HK-2 (cell line): ENCODE data around the gene TTLL9.

Experiments
- DNase-seq: peaks from one replicate; pipeline ENCODE4 v3.0.0-alpha.2; 2018; ENCODE audit not compliant: unreplicated experiment

Gene TTLL9

GRCh38 chr20:31859266-31859997, 11.0 kb upstream of the TTLL9 start:
- no peak for DNase-seq

DNA sequence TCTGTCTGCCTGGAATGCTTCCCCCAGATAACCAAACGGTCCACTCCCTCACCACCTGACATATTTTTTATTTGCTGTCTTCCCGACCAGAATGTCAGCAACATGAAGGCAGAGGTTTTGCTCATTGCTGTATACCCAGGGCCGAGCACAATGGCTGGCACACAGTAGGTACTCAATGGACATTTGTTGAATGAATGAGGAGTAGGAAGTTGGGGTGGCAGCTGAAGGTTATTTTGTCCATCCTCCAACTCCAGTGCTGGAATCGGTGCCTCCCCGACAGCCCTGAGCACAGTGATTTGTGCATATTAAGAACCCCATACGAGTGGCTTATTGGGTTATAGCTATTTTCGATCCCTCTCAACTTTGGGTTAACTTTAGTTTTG, 10.4 kb upstream of the TTLL9 start:
- no peak for DNase-seq

- peak; percentile 58 for DNase-seq
Observed at GRCh38 chr20:31860390-31861134, 9.9 kb upstream of the TTLL9 start.

- DNase-seq, result no peak
Observed at GRCh38 chr20:31861135-31861384, 9.4 kb upstream of the TTLL9 start.

GRCh38 chr20:31861385-31862156, 8.9 kb upstream of the TTLL9 start:
- DNase-seq, result peak; percentile 65

- DNase-seq, result no peak
Observed at GRCh38 chr20:31862157-31862470, 8.3 kb upstream of the TTLL9 start.

DNA sequence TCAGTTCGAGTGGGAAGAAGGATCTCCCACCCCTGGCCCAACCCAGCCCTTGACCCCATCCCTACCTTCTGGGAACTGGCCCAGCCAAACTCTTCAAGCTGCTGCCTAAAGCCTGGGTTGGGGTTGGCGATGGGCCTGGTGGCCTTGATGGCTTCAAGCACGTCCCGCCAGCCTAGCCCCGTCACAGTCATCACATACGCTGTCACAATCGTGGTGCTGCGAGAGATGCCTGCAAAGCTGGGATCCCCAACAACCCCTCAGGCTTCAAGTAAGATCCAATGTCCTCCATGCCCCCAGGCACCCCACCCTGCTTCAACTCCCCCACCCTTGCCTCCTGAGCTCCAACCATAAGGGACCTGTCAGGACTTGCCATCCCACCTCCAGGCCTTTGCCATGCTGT, 7.9 kb upstream of the TTLL9 start:
- no peak for DNase-seq

GRCh38 chr20:31863296-31864085, 6.9 kb upstream of the TTLL9 start:
- DNase-seq, result no peak

GRCh38 chr20:31864521-31865400, 5.7 kb upstream of the TTLL9 start:
- DNase-seq, result no peak

- no peak for DNase-seq
Observed at GRCh38 chr20:31866221-31866620, 4.2 kb upstream of the TTLL9 start.

DNA sequence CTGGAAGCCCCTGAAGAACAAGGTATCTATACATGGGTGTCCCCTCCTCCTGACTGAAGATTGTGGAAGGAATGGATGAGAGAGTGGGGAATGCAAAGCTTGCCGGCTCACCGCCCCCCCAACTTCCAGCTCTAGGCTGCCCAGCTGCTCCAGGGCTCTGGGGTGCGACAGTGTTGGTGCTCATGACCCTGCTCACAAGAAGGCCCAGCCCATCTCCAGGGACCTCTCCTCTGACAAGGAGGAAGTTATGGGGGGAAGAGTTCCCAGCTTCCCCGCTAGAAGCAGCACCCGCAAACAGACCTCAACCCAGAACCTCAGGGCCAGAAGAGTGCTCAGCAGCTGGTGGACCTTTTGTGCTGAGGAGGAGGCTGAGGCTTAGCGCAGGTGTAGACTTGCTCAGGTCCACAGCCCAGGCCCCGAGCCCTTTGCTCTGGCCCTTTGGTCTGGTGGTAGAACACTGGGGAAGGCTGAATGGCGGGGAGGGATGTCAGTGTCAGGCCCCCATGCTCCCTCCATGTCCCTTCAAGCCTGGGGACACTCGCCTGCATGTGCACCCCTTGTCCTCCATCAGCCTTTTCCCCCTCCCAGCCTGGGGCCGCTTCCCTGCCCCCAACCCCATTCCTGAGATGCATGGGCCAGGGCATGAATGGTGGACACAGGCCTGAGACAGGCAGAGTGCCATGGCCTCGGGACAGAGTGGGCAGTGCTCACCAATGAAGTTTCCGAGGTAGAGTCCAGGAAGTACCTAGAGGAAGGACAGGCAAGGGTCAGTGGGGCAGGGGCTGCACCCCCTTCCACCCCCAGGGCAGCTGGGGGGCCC, 1.4 kb upstream of the TTLL9 start:
- no peak for DNase-seq

- no peak for DNase-seq
Observed at GRCh38 chr20:31869673-31869941, 827 bp upstream of the TTLL9 start.

DNA sequence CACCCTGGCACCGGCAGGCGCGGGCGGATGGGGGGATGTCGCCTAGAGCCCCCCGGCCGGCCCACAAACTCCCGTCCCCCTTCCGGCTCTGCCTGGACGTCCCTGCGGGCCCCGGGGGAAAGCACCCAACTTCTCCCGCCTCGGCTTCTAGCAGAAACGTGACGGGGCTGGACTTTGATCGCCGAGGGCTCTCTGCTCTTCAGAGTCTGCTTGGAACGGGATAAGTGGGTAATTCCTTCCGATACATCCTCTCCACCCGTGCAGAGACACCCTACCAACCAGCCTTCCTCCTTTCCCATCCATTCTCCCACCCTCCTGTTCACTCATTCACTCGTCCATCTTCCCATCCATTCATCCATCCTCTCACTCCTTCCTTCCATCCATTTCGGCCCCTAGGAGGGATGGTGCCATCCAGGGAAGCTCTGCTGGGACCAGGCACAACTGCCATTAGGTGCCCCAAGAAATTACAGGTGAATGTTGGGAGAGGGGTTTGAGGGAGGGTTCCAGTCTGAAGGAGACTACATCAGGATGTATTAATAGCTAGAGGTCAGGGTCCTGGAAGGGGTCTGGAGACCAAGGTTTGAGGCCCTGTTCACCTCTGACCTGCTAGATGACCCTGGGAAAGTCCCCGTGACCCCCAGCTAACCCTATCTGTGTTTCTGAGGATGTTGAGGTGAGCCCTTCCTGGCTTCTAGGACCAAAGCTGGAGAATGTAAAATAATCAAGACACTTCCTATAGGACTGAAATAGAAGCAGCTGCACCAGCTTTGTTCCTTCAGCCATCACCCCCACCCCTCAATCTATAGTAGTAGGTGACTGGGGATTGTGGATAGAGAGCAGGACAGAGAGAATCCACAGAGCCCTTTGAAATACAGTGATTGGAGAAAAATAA, 538 bp downstream of the TTLL9 start:
- no peak for DNase-seq

DNA sequence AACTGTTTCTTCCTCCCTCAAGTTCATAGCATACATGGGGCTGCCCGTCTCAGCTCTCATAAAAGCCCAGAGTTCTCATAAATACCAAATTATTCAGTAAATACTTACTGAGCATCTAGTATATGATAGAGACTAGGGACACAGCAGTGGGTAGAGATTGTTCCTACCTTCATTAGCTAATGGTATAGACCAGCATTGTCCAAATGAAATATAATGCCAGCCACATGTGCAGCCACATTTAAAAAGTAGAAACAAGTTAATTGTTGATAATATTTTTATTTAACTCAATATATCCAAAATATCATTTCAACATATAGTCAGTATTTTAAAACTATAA, 1.2 kb downstream of the TTLL9 start:
- DNase-seq, result no peak

GRCh38 chr20:31872406-31872805, 2.0 kb downstream of the TTLL9 start:
- DNase-seq, result no peak

GRCh38 chr20:31875671-31876070, 5.2 kb downstream of the TTLL9 start:
- DNase-seq, result no peak

DNA sequence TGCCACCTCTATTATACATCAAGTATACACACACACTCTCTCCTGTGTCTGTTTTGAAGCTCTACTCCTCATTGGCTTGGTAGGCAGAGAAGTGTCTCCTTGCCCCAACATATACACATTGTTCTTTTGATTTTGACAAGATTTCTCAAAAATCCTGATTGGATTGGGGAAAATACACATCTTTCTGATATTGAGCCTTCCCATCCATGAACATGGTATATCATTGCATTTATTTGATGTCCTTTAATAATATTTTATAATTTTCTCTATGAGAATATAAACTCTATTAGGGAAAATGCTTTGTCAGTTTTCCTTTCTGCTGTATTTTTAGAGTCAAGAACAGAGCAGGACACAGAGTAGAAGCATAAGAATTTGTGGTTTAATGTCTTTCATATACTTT, 7.2 kb downstream of the TTLL9 start:
- no peak for DNase-seq

DNA sequence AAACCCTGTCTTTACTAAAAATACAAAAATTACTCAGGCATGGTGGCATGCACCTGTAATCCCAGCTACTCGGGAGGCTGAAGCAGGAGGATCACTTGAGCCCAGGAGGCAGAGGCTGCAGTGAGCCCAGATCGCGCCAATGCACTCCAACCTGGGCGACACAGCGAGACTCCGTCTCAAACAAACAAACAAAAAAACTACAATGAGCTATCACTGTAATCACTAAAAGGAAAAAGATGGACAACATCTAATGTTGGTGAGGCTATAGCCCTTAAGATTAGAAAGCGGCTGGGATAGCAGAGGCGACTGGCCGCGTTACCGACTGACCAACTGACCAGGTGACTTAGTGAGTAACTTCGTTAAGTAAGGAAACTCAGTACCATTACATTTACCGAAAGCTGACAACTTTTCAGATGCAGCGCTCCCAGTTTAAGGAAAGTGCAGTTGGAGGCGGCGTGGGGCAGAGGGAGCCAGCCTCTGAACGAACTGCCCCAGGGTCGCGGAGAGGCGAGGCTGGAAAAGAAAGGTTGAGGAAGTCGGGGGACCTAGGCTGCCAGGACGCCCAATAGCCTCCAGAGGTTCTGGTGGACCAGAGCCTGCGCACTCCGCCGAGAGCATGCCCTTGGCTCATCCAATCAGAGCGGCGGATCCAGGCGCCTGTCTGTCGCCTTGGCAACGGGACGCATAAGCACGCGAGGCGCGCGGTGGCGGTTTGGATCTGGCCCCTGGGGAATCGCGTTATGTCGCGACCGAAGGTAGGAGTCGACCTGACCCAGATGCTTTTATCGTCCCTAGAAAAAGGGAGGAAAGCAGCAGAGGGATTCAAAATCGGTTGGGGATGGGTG, 8.9 kb downstream of the TTLL9 start:
- DNase-seq, result peak; percentile 96

DNA sequence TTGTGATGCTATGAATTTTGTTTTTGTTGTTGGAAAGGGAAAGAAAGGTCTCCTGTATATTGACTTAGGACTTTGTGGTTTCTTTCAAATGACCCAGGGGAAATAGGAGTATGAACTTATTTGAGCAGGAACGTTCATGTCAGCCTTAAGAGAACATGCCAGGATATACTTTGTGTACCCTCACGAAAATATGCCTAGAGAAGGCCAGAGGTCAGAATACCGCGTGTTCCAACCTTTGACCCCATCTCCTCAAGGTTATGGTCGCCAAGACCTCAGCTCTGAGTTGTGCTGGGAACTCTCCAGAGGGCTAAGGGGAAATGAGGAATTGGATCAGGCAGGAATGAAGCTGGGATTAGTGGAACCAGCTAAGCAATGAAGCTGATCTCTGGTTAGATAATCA, 11.5 kb downstream of the TTLL9 start:
- DNase-seq, result no peak
